K562 (cell line): ENCODE results near the gene HNRNPH3. TPM values are rescaled to one million over a fixed set of nuclear protein-coding genes. Genes with fewer than 3 reads are reported as not detected.

Experiments
- ATAC-seq: fragments of 200-7000 bp; cut with Tn5 transposase; 3 replicates; pipeline ENCODE4 v1.9.1; 2020; ENCODE audit warnings: moderate library complexity
- BruUV-seq: library from RNA; stranded (reverse); fragments of 400-500 nt; replicated peaks from 2 replicates; lab custom pipeline; 2021; lab: Mats Ljungman, UMichigan
- CTCF ChIA-PET: fragments of 300-600 bp; formaldehyde crosslinking; extraction: SDS; loops from one replicate; lab custom pipeline; 2021; ENCODE audit warnings: low intra/inter-chr PET ratio; lab: Yijun Ruan, JAX
- POLR2A ChIA-PET: fragments of 300-600, 350-650 bp; sonication (Branson Sonifier 250); formaldehyde crosslinking; extraction: SDS; loops from one replicate; lab custom pipeline; 2021; ENCODE audit warnings: antibody characterized with exemption, inconsistent platforms; lab: Yijun Ruan, JAX
- DNase-seq, 4 experiments: peaks; one replicate each; pipeline versions ENCODE4 v3.0.0 to v3.0.0-alpha.2; 2011 to 2018; ENCODE audit warnings: low spot score in 3 of 4, mixed read lengths in 3 of 4; ENCODE audit errors: extremely low read depth in 1 of 4
- FAIRE-seq: peaks from 2 replicates; lab custom pipeline; 2011; peaks lifted over from hg19 to GRCh38; lab: Jason Lieb, UNC
- H2AFZ ChIP-seq: 2 replicates; pipeline ENCODE4 v1.6.0; 2011; ENCODE audit warnings: low read depth, low read length, control low read depth, inconsistent platforms
- H3K27ac ChIP-seq: fragments of 200-600 bp; 3 replicates; pipeline ENCODE4 v1.8.0; 2011; ENCODE audit warnings: low read depth, mild to moderate bottlenecking, control low read depth, inconsistent platforms, low read length, moderate library complexity, mixed read lengths; ENCODE audit errors: extremely low read depth
- H3K27me3 ChIP-seq, 2 experiments: fragments of 300-600 bp in 1 of 2; 2 replicates in 1 of 2; 3 replicates in 1 of 2; pipeline versions ENCODE4 v1.6.0 to v1.8.0; 2011; ENCODE audit warnings: inconsistent platforms in 2 of 2, low read length in 2 of 2, mild to moderate bottlenecking in 1 of 2, mixed read lengths in 1 of 2, moderate library complexity in 1 of 2; ENCODE audit not compliant: control insufficient read depth in 2 of 2, insufficient read depth in 2 of 2
- H3K36me3 ChIP-seq: fragments of 300-600 bp; 3 replicates; pipeline ENCODE4 v1.8.0; 2011; ENCODE audit warnings: mild to moderate bottlenecking, low read length, inconsistent platforms; ENCODE audit not compliant: control insufficient read depth, insufficient read depth
- H3K4me1 ChIP-seq, 2 experiments: fragments of 200-600 bp in 1 of 2; replicated peaks in 1 of 2; 2 replicates in 1 of 2; 3 replicates in 1 of 2; pipeline versions ENCODE4 v1.5.1 to v1.8.0; 2011; ENCODE audit warnings: inconsistent platforms in 2 of 2, low read length in 2 of 2, mild to moderate bottlenecking in 1 of 2, mixed read lengths in 1 of 2, moderate library complexity in 1 of 2; ENCODE audit not compliant: control insufficient read depth in 2 of 2, insufficient read depth in 2 of 2
- H3K4me2 ChIP-seq: 2 replicates; pipeline ENCODE4 v1.6.1; 2011; ENCODE audit warnings: low read length, control low read depth, inconsistent platforms, mixed read lengths; ENCODE audit not compliant: insufficient read depth
- H3K4me3 ChIP-seq: fragments of 200-600 bp; sonication (generic), shearing (Covaris generic); 2 replicates; pipeline ENCODE4 v1.5.1; 2016; ENCODE audit warnings: control low read depth, inconsistent platforms
- H3K79me2 ChIP-seq: fragments of 200-600 bp; 3 replicates; pipeline ENCODE4 v1.8.0; 2011; ENCODE audit warnings: low read length, inconsistent platforms; ENCODE audit not compliant: control insufficient read depth, insufficient read depth
- H3K9ac ChIP-seq, 2 experiments: 2 replicates each; pipeline versions ENCODE4 v1.6.0 to v1.6.1; 2011; ENCODE audit warnings: low read depth in 2 of 2, low read length in 2 of 2, control low read depth in 1 of 2, inconsistent platforms in 1 of 2, mild to moderate bottlenecking in 1 of 2, mixed read lengths in 1 of 2; ENCODE audit not compliant: insufficient read depth in 1 of 2
- H3K9me1 ChIP-seq: one replicate; pipeline ENCODE4 v1.6.0; 2011; ENCODE audit warnings: inconsistent platforms, mild to moderate bottlenecking, low read length, moderate library complexity; ENCODE audit not compliant: control insufficient read depth, insufficient read depth
- H3K9me3 ChIP-seq: replicated peaks from 2 replicates; pipeline ENCODE4 v1.5.1; 2011; ENCODE audit warnings: low read depth, low read length, inconsistent platforms; ENCODE audit not compliant: control insufficient read depth, insufficient read depth
- H4K20me1 ChIP-seq: replicated peaks from 2 replicates; pipeline ENCODE4 v1.6.1; 2011; ENCODE audit warnings: low read length, inconsistent platforms, mixed read lengths; ENCODE audit not compliant: control insufficient read depth, insufficient read depth
- MAZ ChIP-seq, 2 experiments: fragments of 450-650 bp in 1 of 2; sonication (generic) in 1 of 2; formaldehyde crosslinking; IDR thresholded peaks in 1 of 2; conservative IDR thresholded peaks in 1 of 2; 2 replicates each; pipeline versions ENCODE4 v1.4.0 to v1.5.0; 2020; ENCODE audit warnings: mild to moderate bottlenecking in 1 of 2, missing genetic modification reagents in 1 of 2
- MCM3 ChIP-seq: fragments of 450-650 bp; IDR thresholded peaks from 2 replicates; pipeline ENCODE4 v1.6.1; 2016
- MTF1 ChIP-seq: fragments of 250-450 bp; sonication (Bioruptor Pico); IDR thresholded peaks from 2 replicates; pipeline ENCODE4 v1.9.0; 2021; ENCODE audit warnings: moderate library complexity, mild to moderate bottlenecking, inconsistent platforms, borderline replicate concordance
- PCBP2 ChIP-seq: fragments of 200-400 bp; formaldehyde crosslinking; IDR thresholded peaks from 2 replicates; pipeline ENCODE4 v1.6.1; 2018; ENCODE audit warnings: low read length, low read depth, mild to moderate bottlenecking, moderate library complexity; ENCODE audit not compliant: poor library complexity, severe bottlenecking
- TRIM28 ChIP-seq: fragments of 450-650 bp; IDR thresholded peaks from 2 replicates; pipeline ENCODE4 v1.6.1; 2017
- ZBTB40 ChIP-seq, 2 experiments: fragments of 450-650 bp in 1 of 2; sonication (generic) in 1 of 2; formaldehyde crosslinking in 1 of 2; IDR thresholded peaks; 2 replicates each; pipeline versions ENCODE4 v1.7.1 to v1.9.0; 2016 to 2022; ENCODE audit warnings: inconsistent platforms in 1 of 2, mild to moderate bottlenecking in 1 of 2, missing genetic modification reagents in 1 of 2
- ZNF134 ChIP-seq: fragments of 250-450 bp; sonication (Bioruptor Pico); conservative IDR thresholded peaks from 2 replicates; pipeline ENCODE4 v1.4.0; 2020
- whole genome bisulfite sequencing: fragments of 100-300 bp; shearing (Covaris generic); methylation state at CpG from one replicate; pipeline ENCODE4 v1.1.6; 2016; ENCODE audit warnings: low coverage, mixed read lengths; ENCODE audit not compliant: insufficient coverage; ENCODE audit errors: missing lambda C conversion rate; 5-methylcytosine and 5-hydroxymethylcytosine counted together
- in situ Hi-C: fragments of 300-500 bp; cut with MboI; formaldehyde crosslinking; loops from 4 replicates; pipeline ENCODE4 v1.15.0; 2018; ENCODE audit warnings: inconsistent platforms, mixed read lengths
- intact Hi-C: fragments of 100-400 bp; cut with micrococcal nuclease; formaldehyde crosslinking; loops from 2 replicates; pipeline ENCODE4 v1.14.2; 2022
- polyA plus RNA-seq, 8 experiments: library from polyadenylated mRNA; depleted of rRNA in 4 of 8; stranded (reverse) in 5 of 8; unstranded in 3 of 8; fragments of >200 nt; fragmentation: Nextera tagmentation in 2 of 8; fragmentation: Illumina TruSeq in 1 of 8; extraction: Ambion mirVana in 2 of 8; extraction: Trizol in 1 of 8; gene quantifications; 2 replicates each; pipeline versions ENCODE4 v1.2.1 to v1.2.3, GENCODE V29; 2011 to 2014; ENCODE audit warnings: inconsistent platforms in 1 of 8, missing spikeins in 1 of 8
- total RNA-seq, 7 experiments: library from RNA; depleted of rRNA in 6 of 7; stranded (reverse); fragments of >200 nt in 6 of 7; fragmentation: Illumina TruSeq in 2 of 7; extraction: Trizol in 2 of 7; gene quantifications; 2 replicates each; pipeline versions ENCODE4 v1.2.1 to v1.2.3, GENCODE V29; 2011 to 2021; ENCODE audit warnings: low replicate concordance in 1 of 7

HNRNPH3 gene
- total and polyA plus RNA-seq, 9 of the 15 experiments (the other 6 are each of a cell fraction or from before 2014, with no cell fraction given), result 52.8 to 562 (median 152) TPM

GRCh38 chr10:68329506-68329861 is 2.4 kb upstream of the HNRNPH3 start:
- H3K36me3 ChIP-seq, result peaks cover 16% of the 10 kb centered on the region; the same call in 2 of the 3 replicates
- no TSS peak for BruUV-seq
- no peak for FAIRE-seq
- H3K79me2 ChIP-seq, result peaks cover 37% of the 10 kb centered on the region
- ATAC-seq, result no peak
- in situ Hi-C loops (loop anchor here (10.0 kb wide), 1 partner anchor 455 kb away; no protein-coding TSS in a partner anchor), intact Hi-C loops (no loop called here)
- peaks cover 17 to 20% of the 10 kb centered on the region in 2 experiments for H3K4me1 ChIP-seq
- DNase-seq, result no peak
- no peak overlapping the region for H3K4me3 ChIP-seq
- H3K9me3 ChIP-seq, result no peaks in the 10 kb centered on the region
- H3K4me2 ChIP-seq, result no peak overlapping the region
- H4K20me1 ChIP-seq, result peaks cover 4% of the 10 kb centered on the region
- H3K9ac ChIP-seq, result no peak overlapping the region
- WGBS, result 36% methylated on average over 1 of the region's 1 CpG
- H3K27ac ChIP-seq, result no peak overlapping the region
- ChIA-PET CTCF (no interaction called here), POLR2A (interaction anchor here (0.6 to 1.0 kb wide), 4 partner anchors 8 to 14 kb away, joined by 3 to 4 read pairs (median 3); no protein-coding TSS in a partner anchor)
- no peaks in the 10 kb centered on the region for H3K27me3 ChIP-seq
- H3K9me1 ChIP-seq, result no peaks in the 10 kb centered on the region
- TF ChIP-seq MTF1 (no peak), TRIM28 (no peak), PCBP2 (no peak), MCM3 (no peak), MAZ (CRISPR knock-in tag; conservative IDR thresholded peaks at IDR 0.05 in 1 of 2, IDR thresholded peaks at IDR 0.05 in 1 of 2) (no peak), ZBTB40 (IDR thresholded peaks at IDR 0.05) (peak; percentile 88), ZBTB40 (CRISPR knock-in tag; IDR thresholded peaks at IDR 0.05) (no peak), ZNF134 (0 out of 2 replicates have a peak, but pooled peaks have one; percentile 10)
- H2AFZ ChIP-seq, result peak overlapping the region; percentile 97
